GM10266 (cell line): ENCODE results near the gene CAPNS2.

Experiments used
- DNase-seq: peaks from one replicate; pipeline ENCODE4 v3.0.0; 2012; ENCODE audit errors: extremely low spot score
- TF ChIP-seq, protein P1 (sequence below): IDR thresholded peaks from 2 replicates; pipeline ENCODE4 v1.5.1; 2012; ENCODE audit warnings: mild to moderate bottlenecking, low read depth; ENCODE audit not compliant: control insufficient read depth, insufficient read depth; ENCODE audit errors: missing control alignments

Gene CAPNS2

DNA sequence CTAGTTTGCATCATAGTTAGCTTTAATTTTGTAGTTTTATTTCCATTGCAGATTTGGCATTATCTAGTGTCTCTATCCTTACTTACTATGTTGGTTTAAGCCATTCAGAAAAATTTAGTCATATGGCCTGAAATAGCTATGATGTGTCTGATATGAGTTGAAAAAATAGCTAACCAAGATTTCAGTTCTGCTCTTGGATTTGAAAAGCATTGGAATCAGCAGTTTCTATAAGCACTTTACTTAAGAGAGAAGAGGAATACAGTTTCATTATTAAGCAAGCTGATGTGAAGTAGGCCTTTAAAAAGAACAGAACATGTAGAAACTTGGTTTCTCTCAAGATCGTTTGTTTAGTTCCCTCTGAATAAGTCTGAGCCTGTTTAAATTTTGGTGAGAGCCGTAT, 31.7 kb upstream of the CAPNS2 start:
- no peak for DNase-seq
- TF ChIP-seq, protein P1, sequence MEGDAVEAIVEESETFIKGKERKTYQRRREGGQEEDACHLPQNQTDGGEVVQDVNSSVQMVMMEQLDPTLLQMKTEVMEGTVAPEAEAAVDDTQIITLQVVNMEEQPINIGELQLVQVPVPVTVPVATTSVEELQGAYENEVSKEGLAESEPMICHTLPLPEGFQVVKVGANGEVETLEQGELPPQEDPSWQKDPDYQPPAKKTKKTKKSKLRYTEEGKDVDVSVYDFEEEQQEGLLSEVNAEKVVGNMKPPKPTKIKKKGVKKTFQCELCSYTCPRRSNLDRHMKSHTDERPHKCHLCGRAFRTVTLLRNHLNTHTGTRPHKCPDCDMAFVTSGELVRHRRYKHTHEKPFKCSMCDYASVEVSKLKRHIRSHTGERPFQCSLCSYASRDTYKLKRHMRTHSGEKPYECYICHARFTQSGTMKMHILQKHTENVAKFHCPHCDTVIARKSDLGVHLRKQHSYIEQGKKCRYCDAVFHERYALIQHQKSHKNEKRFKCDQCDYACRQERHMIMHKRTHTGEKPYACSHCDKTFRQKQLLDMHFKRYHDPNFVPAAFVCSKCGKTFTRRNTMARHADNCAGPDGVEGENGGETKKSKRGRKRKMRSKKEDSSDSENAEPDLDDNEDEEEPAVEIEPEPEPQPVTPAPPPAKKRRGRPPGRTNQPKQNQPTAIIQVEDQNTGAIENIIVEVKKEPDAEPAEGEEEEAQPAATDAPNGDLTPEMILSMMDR: no peak

DNA sequence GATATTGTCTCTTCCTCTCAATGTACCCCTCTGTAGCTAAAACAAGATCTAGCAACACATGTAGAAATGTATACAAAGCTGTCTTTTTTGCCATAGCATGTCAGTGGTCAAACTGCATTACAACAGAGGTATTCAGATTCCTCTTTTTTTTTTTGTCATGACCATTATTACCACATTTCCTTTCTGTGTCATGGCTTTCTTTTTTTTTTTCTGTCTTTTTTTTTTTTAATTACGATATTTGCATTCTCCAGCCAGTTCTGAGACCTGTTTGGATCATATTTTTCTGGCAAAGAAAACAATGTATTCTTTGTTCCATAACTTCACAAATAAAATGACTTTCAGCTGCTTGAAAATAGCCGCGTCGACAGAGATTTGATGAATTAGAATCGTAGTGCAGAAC, 27.4 kb upstream of the CAPNS2 start:
- TF ChIP-seq, protein P1: no peak
- DNase-seq: no peak

DNA sequence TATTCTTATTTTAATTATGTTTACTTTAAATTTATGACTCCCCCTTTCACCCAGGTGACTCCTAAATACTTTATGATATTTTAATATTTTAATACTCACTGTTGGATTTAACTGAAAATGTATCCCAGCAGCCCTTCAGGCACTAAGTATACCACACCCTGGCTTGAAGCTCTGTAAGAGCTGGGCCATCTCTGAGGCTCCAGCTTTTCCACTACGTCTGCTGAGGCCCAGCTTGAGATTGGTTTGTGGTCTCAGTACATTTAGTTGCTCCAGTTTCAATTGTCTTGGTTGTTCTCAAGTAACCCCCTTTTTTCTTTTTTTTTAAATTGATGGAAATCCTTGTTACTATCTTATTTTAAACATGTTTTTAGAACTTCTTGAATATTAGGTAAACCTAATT, 27.0 kb upstream of the CAPNS2 start:
- TF ChIP-seq, protein P1: no peak
- no peak for DNase-seq

DNA sequence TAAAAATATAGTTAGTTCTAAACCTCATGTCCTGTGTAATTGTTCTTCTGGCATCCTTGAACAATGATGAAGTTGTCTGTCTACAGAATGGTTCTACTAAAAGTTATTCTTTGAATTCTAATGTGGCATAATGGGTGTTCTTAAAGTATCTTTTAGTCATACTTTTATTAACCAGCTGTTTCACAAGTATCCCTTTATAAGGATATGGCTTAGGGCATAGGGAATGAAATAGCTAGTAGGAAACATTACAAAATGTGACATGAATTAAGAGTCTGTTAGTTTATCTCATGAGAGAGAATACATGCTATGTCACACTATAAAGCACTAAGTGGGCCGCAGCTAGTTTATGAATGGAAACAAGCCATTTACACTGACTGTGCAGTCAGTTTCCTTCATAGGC, 26.3 kb upstream of the CAPNS2 start:
- no peak for DNase-seq
- TF ChIP-seq, protein P1: no peak

DNA sequence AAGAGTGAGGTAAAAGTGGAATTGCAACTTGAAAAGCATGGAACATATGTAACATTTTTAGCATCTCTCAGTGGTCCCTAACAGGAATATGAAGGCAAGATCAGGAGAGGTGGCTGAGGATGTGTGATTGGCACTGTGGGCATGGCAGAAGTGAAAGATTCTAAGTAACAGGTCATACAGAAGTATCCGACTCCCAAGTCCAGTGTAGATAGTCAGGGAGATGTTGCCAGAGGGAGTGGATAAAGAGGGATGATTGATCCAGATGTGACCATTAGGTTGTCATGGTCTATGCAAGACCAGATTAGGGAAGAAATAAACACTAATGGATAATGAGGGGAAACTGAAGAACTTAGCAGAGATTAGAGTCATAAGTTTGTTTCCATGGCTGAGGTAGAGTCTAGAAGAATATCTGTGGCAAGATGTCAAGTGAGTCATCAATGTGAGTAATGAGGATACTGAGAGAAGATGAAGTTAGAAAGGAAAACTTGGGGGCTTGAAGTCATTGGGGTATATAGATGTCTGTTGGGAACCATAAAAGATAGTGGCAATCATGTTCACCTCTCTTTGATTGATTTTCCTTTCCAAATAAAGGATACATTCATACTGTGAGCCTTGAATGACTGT, 23.9 kb upstream of the CAPNS2 start:
- no peak for DNase-seq
- TF ChIP-seq, protein P1: no peak

DNA sequence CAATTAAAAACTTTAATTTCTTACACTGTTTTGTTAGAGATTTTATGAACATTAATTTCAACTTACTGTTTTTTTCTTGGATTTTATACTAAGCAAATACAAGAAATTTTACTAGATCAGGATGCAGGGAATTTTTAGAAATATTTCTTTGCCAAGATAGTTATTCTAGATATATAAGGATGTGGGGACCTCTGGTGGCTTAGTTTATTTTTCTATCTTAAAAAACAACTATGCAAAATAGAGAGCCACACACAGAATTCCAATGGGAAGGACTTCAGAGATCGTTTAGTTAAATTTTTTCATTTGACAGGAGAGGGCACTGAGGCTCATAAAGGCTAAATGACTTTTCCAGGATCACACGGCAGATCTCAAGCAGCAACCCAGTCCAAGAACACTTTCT, 23.0 kb upstream of the CAPNS2 start:
- TF ChIP-seq, protein P1: no peak
- DNase-seq: no peak

DNA sequence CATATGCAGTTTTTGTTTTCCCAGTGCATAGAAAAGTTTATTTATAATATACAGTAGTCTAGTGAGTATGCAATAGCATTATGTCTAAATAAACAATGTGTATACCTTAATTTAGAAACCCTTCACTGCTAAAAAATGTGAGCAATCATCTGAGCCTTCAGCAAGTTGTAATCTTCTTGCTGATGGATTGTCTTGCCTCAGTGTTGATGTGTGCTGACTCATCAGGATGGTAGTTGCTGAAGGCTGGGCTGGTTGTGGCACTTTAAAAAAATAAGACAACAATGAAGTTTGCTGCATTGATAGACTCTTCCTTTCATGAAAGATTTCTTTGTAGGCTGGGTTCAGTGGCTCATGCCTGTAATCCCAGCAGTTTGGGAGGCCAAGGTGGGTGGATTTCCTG, 13.9 kb upstream of the CAPNS2 start:
- TF ChIP-seq, protein P1: no peak

More for the DNA sequence above, 13.9 kb upstream of the CAPNS2 start:
- DNase-seq: no peak
